Mesenchymal stem cell (in vitro differentiated cells and primary cell): ENCODE measurements around the gene PKNOX2.
A peak's percentile ranks its signal among the peaks of the same experiment; 100 is the strongest.

Source experiments
- DNase-seq: peaks from one replicate; pipeline ENCODE4 v3.0.0-alpha.2; 2013
- H2AFZ ChIP-seq: one replicate; pipeline ENCODE4 v1.6.1; 2013; ENCODE audit warnings: low read depth, mild to moderate bottlenecking, control low read depth, inconsistent platforms, low read length, moderate library complexity
- H2AK5ac ChIP-seq: 2 replicates; pipeline ENCODE4 v1.6.1; 2013; ENCODE audit warnings: low read length, moderate library complexity, mild to moderate bottlenecking, inconsistent platforms; ENCODE audit not compliant: severe bottlenecking
- H2BK120ac ChIP-seq: one replicate; pipeline ENCODE4 v1.6.1; 2013; ENCODE audit warnings: low read depth, mild to moderate bottlenecking, inconsistent platforms, low read length, moderate library complexity
- H2BK12ac ChIP-seq, 2 experiments: one replicate each; pipeline ENCODE4 v1.6.1; 2013; ENCODE audit warnings: inconsistent platforms in 2 of 2, low read length in 2 of 2, mild to moderate bottlenecking in 2 of 2, moderate library complexity in 2 of 2, control low read depth in 1 of 2
- H2BK15ac ChIP-seq: one replicate; pipeline ENCODE4 v1.6.1; 2013; ENCODE audit warnings: mild to moderate bottlenecking, low read depth, inconsistent platforms; ENCODE audit not compliant: poor library complexity, severe bottlenecking
- H2BK5ac ChIP-seq: 2 replicates; pipeline ENCODE4 v1.6.1; 2013; ENCODE audit warnings: low read depth, mild to moderate bottlenecking, low read length, control low read depth, inconsistent platforms; ENCODE audit not compliant: poor library complexity, severe bottlenecking
- H3K14ac ChIP-seq, 2 experiments: one replicate each; pipeline ENCODE4 v1.6.1; 2013; ENCODE audit warnings: inconsistent platforms in 2 of 2, low read length in 2 of 2, control low read depth in 1 of 2, mild to moderate bottlenecking in 1 of 2, moderate library complexity in 1 of 2
- H3K18ac ChIP-seq, 2 experiments: one replicate each; pipeline ENCODE4 v1.6.1; 2013; ENCODE audit warnings: inconsistent platforms in 2 of 2, low read length in 2 of 2, control low read depth in 1 of 2, low read depth in 1 of 2, mild to moderate bottlenecking in 1 of 2
- H3K23ac ChIP-seq, 2 experiments: one replicate each; pipeline ENCODE4 v1.6.1; 2013; ENCODE audit warnings: inconsistent platforms in 2 of 2, low read length in 2 of 2, mild to moderate bottlenecking in 2 of 2, moderate library complexity in 2 of 2, control low read depth in 1 of 2
- H3K27ac ChIP-seq: 2 replicates; pipeline ENCODE4 v1.5.1; 2013; ENCODE audit warnings: mild to moderate bottlenecking, moderate library complexity, low read length, control low read depth, inconsistent platforms; ENCODE audit not compliant: poor library complexity, severe bottlenecking
- H3K27me3 ChIP-seq, 2 experiments: 2 replicates each; pipeline versions ENCODE4 v1.6.1 to v1.7.0; 2013; ENCODE audit warnings: low read length in 2 of 2, mild to moderate bottlenecking in 2 of 2, moderate library complexity in 2 of 2, control low read depth in 1 of 2, inconsistent platforms in 1 of 2; ENCODE audit not compliant: control insufficient read depth in 1 of 2, insufficient read depth in 1 of 2
- H3K36me3 ChIP-seq, 2 experiments: 2 replicates each; pipeline versions ENCODE4 v1.6.1 to v1.7.0; 2013; ENCODE audit warnings: low read length in 2 of 2, control low read depth in 1 of 2, inconsistent platforms in 1 of 2, low read depth in 1 of 2, mild to moderate bottlenecking in 1 of 2; ENCODE audit not compliant: insufficient read depth in 2 of 2, control insufficient read depth in 1 of 2
- H3K4ac ChIP-seq, 2 experiments: one replicate each; pipeline ENCODE4 v1.6.1; 2013; ENCODE audit warnings: inconsistent platforms in 2 of 2, low read length in 2 of 2, mild to moderate bottlenecking in 2 of 2, moderate library complexity in 2 of 2, control low read depth in 1 of 2, low read depth in 1 of 2
- H3K4me1 ChIP-seq: 2 replicates; pipeline ENCODE4 v1.6.1; 2013; ENCODE audit warnings: low read depth, low read length, control low read depth; ENCODE audit not compliant: control insufficient read depth, insufficient read depth
- H3K4me2 ChIP-seq: 2 replicates; pipeline ENCODE4 v1.6.1; 2013; ENCODE audit warnings: low read length, mild to moderate bottlenecking, inconsistent platforms; ENCODE audit not compliant: poor library complexity, severe bottlenecking
- H3K4me3 ChIP-seq, 2 experiments: 2 replicates each; pipeline versions ENCODE4 v1.5.1 to v1.7.0; 2013; ENCODE audit warnings: low read length in 2 of 2, mild to moderate bottlenecking in 2 of 2, control low read depth in 1 of 2, low read depth in 1 of 2; ENCODE audit not compliant: insufficient read depth in 1 of 2
- H3K79me1 ChIP-seq: replicated peaks from 2 replicates; pipeline ENCODE4 v1.6.1; 2013; ENCODE audit warnings: mild to moderate bottlenecking, control low read depth, low read length, inconsistent platforms; ENCODE audit not compliant: poor library complexity, severe bottlenecking
- H3K9ac ChIP-seq: 2 replicates; pipeline ENCODE4 v1.7.0; 2013; ENCODE audit warnings: mild to moderate bottlenecking, low read length, moderate library complexity
- H3K9me3 ChIP-seq: 2 replicates; pipeline ENCODE4 v1.7.0; 2013; ENCODE audit warnings: mild to moderate bottlenecking, low read length; ENCODE audit not compliant: control insufficient read depth
- H4K8ac ChIP-seq: one replicate; pipeline ENCODE4 v1.6.1; 2013; ENCODE audit warnings: inconsistent platforms, mild to moderate bottlenecking, low read length, moderate library complexity
- H4K91ac ChIP-seq: one replicate; pipeline ENCODE4 v1.6.1; 2013; ENCODE audit warnings: mild to moderate bottlenecking, low read length, inconsistent platforms
- WGBS: methylation state at CpG from one replicate; pipeline ENCODE4 v1.1.7; 2013; ENCODE audit warnings: mixed read lengths; 5-methylcytosine and 5-hydroxymethylcytosine counted together

Gene PKNOX2

GRCh38 chr11:125153837-125154236, 10.7 kb upstream of the PKNOX2 start:
- H4K91ac ChIP-seq = no peak overlapping the region
- no peak overlapping the region for H2AK5ac ChIP-seq
- no peaks in the 10 kb centered on the region for H3K9me3 ChIP-seq
- H3K79me1 ChIP-seq = no peaks in the 10 kb centered on the region
- no peak for DNase-seq
- 45% methylated on average over 2 of the region's 2 CpGs for whole genome bisulfite sequencing
- H3K4me2 ChIP-seq = no peak overlapping the region
- H3K9ac ChIP-seq = no peak overlapping the region
- H3K27ac ChIP-seq = no peak overlapping the region
- H3K14ac ChIP-seq = no peak overlapping the region
- H3K4me3 ChIP-seq = no peak overlapping the region
- no peak overlapping the region for H2BK120ac ChIP-seq
- no peak overlapping the region for H3K4ac ChIP-seq
- H3K18ac ChIP-seq = no peak overlapping the region
- H2BK15ac ChIP-seq = no peak overlapping the region
- H2BK5ac ChIP-seq = no peak overlapping the region
- H2AFZ ChIP-seq = no peak overlapping the region
- no peak overlapping the region for H2BK12ac ChIP-seq
- H3K27me3 ChIP-seq = peaks cover 0 to 62% of the 10 kb centered on the region in 2 experiments
- no peak overlapping the region for H4K8ac ChIP-seq
- H3K36me3 ChIP-seq = no peaks in the 10 kb centered on the region
- no peak overlapping the region for H3K23ac ChIP-seq
- H3K4me1 ChIP-seq = peaks cover 6% of the 10 kb centered on the region

DNA sequence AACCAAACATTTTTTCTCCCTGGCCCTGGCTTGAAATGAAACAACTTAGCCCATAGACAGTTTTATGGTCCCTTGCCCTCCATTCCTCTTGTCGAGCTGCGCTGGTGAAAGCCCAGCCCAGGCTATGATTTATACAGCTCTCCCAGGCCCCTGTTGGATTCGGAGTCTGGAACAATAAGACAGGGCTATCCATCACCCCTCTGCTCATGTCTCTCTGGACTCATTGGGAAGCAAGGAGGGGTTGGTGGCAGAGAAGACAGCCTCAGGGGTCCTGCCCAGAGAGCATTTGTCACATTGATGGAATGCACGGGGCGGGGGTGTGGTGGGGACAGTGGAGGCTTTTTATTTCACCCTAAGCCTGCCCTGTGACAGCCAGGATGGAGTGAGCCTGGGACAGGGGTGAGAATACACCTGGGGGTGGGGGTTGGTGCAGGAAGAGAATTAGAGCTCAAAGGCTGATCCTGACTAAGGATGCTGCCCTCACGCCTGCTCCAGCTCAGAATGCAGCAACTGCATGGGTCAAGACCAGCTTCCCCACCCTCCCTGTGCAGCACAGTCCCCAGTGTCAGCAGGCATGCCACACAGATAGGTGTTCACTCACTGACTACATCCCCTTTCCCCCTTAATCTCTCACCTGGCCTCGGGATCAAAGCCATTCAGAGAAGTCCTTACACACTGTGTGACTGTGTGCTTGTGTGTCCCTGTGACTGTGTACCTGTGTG, 10.0 kb upstream of the PKNOX2 start:
- Histone ChIP-seq H2AFZ (no peak overlapping the region), H3K9ac (no peak overlapping the region), H2BK120ac (no peak overlapping the region), H3K4ac (no peak overlapping the region), H3K36me3 (no peaks in the 10 kb centered on the region), H4K8ac (no peak overlapping the region), H3K18ac (no peak overlapping the region), H3K27me3 (peaks cover 0 to 62% of the 10 kb centered on the region in 2 experiments), H3K9me3 (no peaks in the 10 kb centered on the region), H3K14ac (no peak overlapping the region), H3K4me2 (no peak overlapping the region), H2BK15ac (no peak overlapping the region), H3K23ac (no peak overlapping the region), H3K4me3 (no peak overlapping the region), H4K91ac (no peak overlapping the region), H2BK5ac (no peak overlapping the region), H3K27ac (no peak overlapping the region), H3K79me1 (no peaks in the 10 kb centered on the region), H3K4me1 (peaks cover 6% of the 10 kb centered on the region), H2AK5ac (no peak overlapping the region), H2BK12ac (no peak overlapping the region)
- WGBS = 19% methylated on average over 6 of the region's 7 CpGs
- DNase-seq = peak; percentile 11

- WGBS = 93% methylated on average over 6 of the region's 6 CpGs
- Histone ChIP-seq H4K8ac (no peak overlapping the region), H3K9me3 (no peaks in the 10 kb centered on the region), H2BK120ac (no peak overlapping the region), H2AK5ac (no peak overlapping the region), H3K4ac (no peak overlapping the region), H2BK12ac (no peak overlapping the region), H3K4me3 (no peak overlapping the region), H4K91ac (no peak overlapping the region), H3K4me1 (peaks cover 6% of the 10 kb centered on the region), H2BK15ac (no peak overlapping the region), H3K27me3 (peaks cover 0 to 63% of the 10 kb centered on the region in 2 experiments), H3K79me1 (no peaks in the 10 kb centered on the region), H3K36me3 (no peaks in the 10 kb centered on the region), H2AFZ (no peak overlapping the region), H2BK5ac (no peak overlapping the region), H3K18ac (no peak overlapping the region), H3K14ac (no peak overlapping the region), H3K4me2 (no peak overlapping the region), H3K23ac (no peak overlapping the region), H3K27ac (no peak overlapping the region), H3K9ac (no peak overlapping the region)
- DNase-seq = no peak
These were observed 9.5 kb upstream of the PKNOX2 start for GRCh38 chr11:125155100-125155444.

DNA sequence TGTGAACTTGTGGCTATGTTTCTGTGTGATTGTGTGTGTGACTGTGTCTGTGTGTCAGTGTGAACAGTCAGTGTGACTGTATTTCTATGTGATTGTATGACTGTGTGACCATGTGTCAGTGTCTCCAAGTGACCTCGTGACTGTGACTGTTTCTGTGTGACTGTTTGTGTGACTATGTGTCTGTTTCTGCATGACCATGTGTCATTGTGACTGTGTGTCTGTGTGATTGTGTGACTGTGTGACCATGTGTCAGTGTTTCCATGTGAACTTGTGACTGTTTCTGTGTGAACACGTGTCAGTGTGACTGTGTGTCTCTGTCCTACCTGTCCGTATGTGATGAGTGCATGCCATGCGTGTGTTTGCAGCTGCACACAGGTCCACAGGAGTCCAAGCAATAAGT, 8.8 kb upstream of the PKNOX2 start:
- Histone ChIP-seq H3K27ac (no peak overlapping the region), H3K27me3 (peaks cover 0 to 66% of the 10 kb centered on the region in 2 experiments), H2AK5ac (no peak overlapping the region), H3K9ac (no peak overlapping the region), H3K9me3 (no peaks in the 10 kb centered on the region), H4K8ac (peak overlapping the region; percentile 13), H2AFZ (no peak overlapping the region), H2BK120ac (no peak overlapping the region), H3K23ac (no peak overlapping the region), H3K18ac (peak overlapping the region in 1 of 2 experiments; percentile 67), H3K14ac (peak overlapping the region in 1 of 2 experiments; percentile 72), H4K91ac (peak overlapping the region; percentile 3), H2BK5ac (no peak overlapping the region), H3K4me2 (no peak overlapping the region), H2BK12ac (peak overlapping the region in 1 of 2 experiments; percentile 87), H2BK15ac (no peak overlapping the region), H3K4me3 (no peak overlapping the region), H3K36me3 (no peaks in the 10 kb centered on the region), H3K4me1 (peaks cover 6% of the 10 kb centered on the region), H3K4ac (no peak overlapping the region), H3K79me1 (no peaks in the 10 kb centered on the region)
- DNase-seq = no peak
- 81% methylated on average over 4 of the region's 4 CpGs for WGBS
